Right cardiac atrium (tissue), 5 donors: ENCODE data around the gene EIF4EBP2. TPM values are rescaled to one million over a fixed set of nuclear protein-coding genes. Genes with fewer than 3 reads are reported as not detected.

Source experiments
- ATAC-seq, 2 donors: fragments of 200-7000 bp; cut with Tn5 transposase; one replicate each; pipeline versions ENCODE4 v1.8.0 to v1.9.1; 2020; ENCODE audit warnings: moderate library complexity in 2 of 2, mild to moderate bottlenecking in 1 of 2
- DNase-seq, 3 donors: peaks; one replicate each; pipeline ENCODE4 v3.0.0-alpha.2; 2020
- H3K27ac ChIP-seq: one replicate; pipeline ENCODE4 v1.5.1; 2013; ENCODE audit warnings: mild to moderate bottlenecking, low read length, control low read depth, moderate library complexity
- H3K27me3 ChIP-seq: one replicate; pipeline ENCODE4 v1.6.1; 2013; ENCODE audit not compliant: control insufficient read depth, insufficient read depth
- H3K4me1 ChIP-seq: one replicate; pipeline ENCODE4 v1.6.1; 2013; ENCODE audit warnings: low read length; ENCODE audit not compliant: control insufficient read depth, insufficient read depth
- H3K4me3 ChIP-seq: one replicate; pipeline ENCODE4 v1.5.1; 2013; ENCODE audit warnings: low read length, control low read depth
- H3K9me3 ChIP-seq: one replicate; pipeline ENCODE4 v1.6.1; 2013; ENCODE audit warnings: low read length; ENCODE audit not compliant: control insufficient read depth
- WGBS: extraction: QIAGEN DNeasy Blood & Tissue Kit; methylation state at CpG from one replicate; pipeline ENCODE4 v1.1.7; 2013; 5-methylcytosine and 5-hydroxymethylcytosine counted together
- intact Hi-C, 4 donors: fragments of 100-400 bp; cut with DNase I; formaldehyde crosslinking; loops; one replicate each; pipeline versions ENCODE4 v1.11.0 to v1.14.0; 2022 to 2023
- polyA plus RNA-seq: library from polyadenylated mRNA; stranded (reverse); fragments of 200-250 nt; gene quantifications from one replicate; pipeline ENCODE4 v1.2.3, GENCODE V29; 2013
- total RNA-seq, 4 donors: library from RNA; stranded (reverse); fragmentation: NEBNext Ultra II Directional; extraction: Animal tissue kit (Norgen Biotek cat#: 25700); gene quantifications; one replicate each; pipeline ENCODE4 v1.2.1, GENCODE V29; 2021
- donor health status: healthy with polysubstance abuse.
- donor health status: DM: no; HTN: yes; CAD: no.
- donor health status: DM: no; HTN: no; CAD: no.
- donor health status: DM: no; HTN: yes; CAD: no; lungs with severe emphysema.
- donor health status: DM: yes; HTN: yes; CAD: no.

EIF4EBP2 gene
- total and polyA plus RNA-seq, 5 donors = 29.6 to 91.1 (median 77.5) TPM

- Histone ChIP-seq H3K27me3 (no peaks in the 10 kb centered on the region), H3K27ac (no peak overlapping the region), H3K4me1 (no peaks in the 10 kb centered on the region), H3K4me3 (no peak overlapping the region), H3K9me3 (no peaks in the 10 kb centered on the region)
- intact Hi-C loops = no loop called here
- WGBS = 76% methylated on average over 6 of the region's 6 CpGs
- ATAC-seq (no peak), DNase-seq (no peak)
Observed at GRCh38 chr10:70378122-70378521, 25.8 kb upstream of the EIF4EBP2 start.

DNA sequence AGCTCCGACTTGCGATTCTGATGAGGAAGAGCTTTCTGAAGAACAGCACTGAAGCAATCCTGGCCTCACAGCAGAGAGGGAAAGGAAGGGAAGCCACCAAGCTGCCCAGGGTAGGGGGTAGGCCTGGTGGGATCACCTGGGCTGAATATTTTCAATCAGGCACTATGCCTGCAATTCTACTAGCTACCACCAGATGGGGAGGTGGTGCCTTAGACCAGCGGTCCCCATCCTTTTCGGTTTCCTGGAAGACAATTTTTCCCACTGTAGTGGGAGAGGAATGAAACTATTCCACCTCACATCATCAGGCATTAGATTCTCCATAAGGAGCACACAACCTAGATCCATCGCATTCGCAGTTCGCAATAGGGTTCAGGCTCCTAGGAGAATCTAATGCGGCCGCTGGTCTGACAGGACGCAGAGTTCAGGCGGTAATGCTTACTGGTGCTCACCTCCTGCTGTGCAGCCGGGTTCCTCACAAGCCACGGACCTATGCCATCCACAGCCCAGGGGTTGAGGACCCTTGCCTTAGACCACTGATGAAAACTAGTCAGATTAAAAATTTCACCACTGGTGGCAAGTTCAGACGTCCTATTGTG lies 24.3 kb upstream of the EIF4EBP2 start:
- no peak for DNase-seq
- intact Hi-C loops = no loop called here
- no peaks in the 10 kb centered on the region for H3K4me1 ChIP-seq

GRCh38 chr10:70380350-70381135 lies 23.4 kb upstream of the EIF4EBP2 start:
- Histone ChIP-seq H3K4me1 (no peaks in the 10 kb centered on the region), H3K27ac (peak overlapping the region; percentile 62), H3K4me3 (no peak overlapping the region), H3K9me3 (no peaks in the 10 kb centered on the region), H3K27me3 (no peaks in the 10 kb centered on the region)
- intact Hi-C loops = no loop called here
- WGBS = 86% methylated on average over 7 of the region's 7 CpGs
- ATAC-seq = no peak
- peak in 1 of 3 donors; percentile 45 for DNase-seq

More for the DNA sequence above, 24.3 kb upstream of the EIF4EBP2 start:
- WGBS = 89% methylated on average over 14 of the region's 14 CpGs
- Histone ChIP-seq H3K27me3 (no peaks in the 10 kb centered on the region), H3K9me3 (no peaks in the 10 kb centered on the region), H3K4me3 (no peak overlapping the region), H3K27ac (peak overlapping the region; percentile 13)
- ATAC-seq = no peak

GRCh38 chr10:70381471-70382421 lies 22.2 kb upstream of the EIF4EBP2 start:
- DNase-seq (peak; percentile 57 to 88 (median 82)), ATAC-seq (peak; percentile 57 to 59)
- Histone ChIP-seq H3K27me3 (no peaks in the 10 kb centered on the region), H3K27ac (peak overlapping the region; percentile 63), H3K9me3 (no peaks in the 10 kb centered on the region), H3K4me3 (peak overlapping the region; percentile 64), H3K4me1 (no peaks in the 10 kb centered on the region)
- intact Hi-C loops = no loop called here
- WGBS = 1% methylated on average over 61 of the region's 61 CpGs

DNA sequence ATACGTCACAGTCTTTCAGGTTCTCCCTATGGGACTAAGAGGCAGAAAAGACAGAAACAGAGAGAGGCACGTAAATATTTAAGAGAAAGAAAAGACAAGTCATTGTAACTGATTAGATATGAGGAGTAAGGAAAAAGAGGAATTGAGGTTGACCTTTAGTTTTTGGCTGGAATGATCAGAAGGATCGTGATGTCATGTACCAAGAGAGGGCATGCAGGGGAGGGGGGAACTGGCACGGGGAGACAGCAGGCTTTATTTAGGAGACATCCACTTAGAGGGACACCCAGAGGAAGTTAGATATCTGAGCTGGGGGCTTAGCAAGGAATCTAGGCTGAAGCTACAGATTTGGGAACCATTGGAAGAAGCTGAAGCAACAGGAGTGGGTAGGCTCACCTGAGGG lies 12.3 kb upstream of the EIF4EBP2 start:
- Histone ChIP-seq H3K27ac (peak overlapping the region; percentile 68), H3K9me3 (no peaks in the 10 kb centered on the region), H3K4me3 (no peak overlapping the region), H3K27me3 (no peaks in the 10 kb centered on the region), H3K4me1 (no peaks in the 10 kb centered on the region)
- ATAC-seq (peak; percentile 54 to 63), DNase-seq (peak in 1 of 3 donors; percentile 45)
- intact Hi-C loops = no loop called here
- WGBS = 14% methylated on average over 4 of the region's 4 CpGs

DNA sequence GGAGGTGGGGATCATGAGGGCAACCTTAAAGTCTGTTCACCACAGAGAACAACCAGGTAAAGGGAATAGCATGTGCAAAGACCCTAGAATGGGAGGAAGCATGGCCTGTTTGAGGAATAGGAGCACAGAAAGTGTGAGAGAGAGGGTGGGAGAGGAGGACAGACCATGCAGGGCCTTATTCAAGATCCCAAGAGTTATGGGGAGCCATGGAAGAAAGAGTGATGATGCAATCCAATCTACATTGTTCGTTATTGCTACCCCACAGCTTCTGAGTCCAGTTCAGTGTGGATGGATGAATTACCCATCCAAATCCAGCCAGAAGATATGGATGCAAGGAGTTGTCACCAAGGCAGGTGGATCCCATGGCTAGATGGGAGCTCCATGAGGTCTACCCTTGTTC lies 7.8 kb upstream of the EIF4EBP2 start:
- DNase-seq = no peak
- H3K9me3 ChIP-seq = no peaks in the 10 kb centered on the region
- intact Hi-C loops = no loop called here
- ATAC-seq = no peak
- no peaks in the 10 kb centered on the region for H3K4me1 ChIP-seq
- WGBS = 85% methylated on average over 1 of the region's 1 CpG
- no peaks in the 10 kb centered on the region for H3K27me3 ChIP-seq
- no peak overlapping the region for H3K4me3 ChIP-seq
- H3K27ac ChIP-seq = no peak overlapping the region

GRCh38 chr10:70399177-70399576 lies 4.8 kb upstream of the EIF4EBP2 start:
- no peak for ATAC-seq
- 98% methylated on average over 3 of the region's 3 CpGs for WGBS
- no peaks in the 10 kb centered on the region for H3K4me1 ChIP-seq
- no peak for DNase-seq
- intact Hi-C loops = no loop called here
- H3K27me3 ChIP-seq = no peaks in the 10 kb centered on the region
- no peak overlapping the region for H3K4me3 ChIP-seq
- no peaks in the 10 kb centered on the region for H3K9me3 ChIP-seq
- no peak overlapping the region for H3K27ac ChIP-seq

- no peak overlapping the region for H3K4me3 ChIP-seq
- no peak overlapping the region for H3K27ac ChIP-seq
- WGBS = 5% methylated on average over 12 of the region's 12 CpGs
- DNase-seq (no peak), ATAC-seq (no peak)
- peaks cover 2% of the 10 kb centered on the region for H3K4me1 ChIP-seq
- intact Hi-C loops = no loop called here
- H3K27me3 ChIP-seq = no peaks in the 10 kb centered on the region
- no peaks in the 10 kb centered on the region for H3K9me3 ChIP-seq
Observed at GRCh38 chr10:70403483-70404035, 386 bp upstream of the EIF4EBP2 start.

GRCh38 chr10:70404787-70405036 lies 767 bp downstream of the EIF4EBP2 start:
- DNase-seq (no peak), ATAC-seq (peak; percentile 5 to 10)
- Histone ChIP-seq H3K4me3 (peak overlapping the region; percentile 66), H3K27ac (peak overlapping the region; percentile 97), H3K9me3 (no peaks in the 10 kb centered on the region), H3K4me1 (peaks cover 6% of the 10 kb centered on the region), H3K27me3 (no peaks in the 10 kb centered on the region)
- WGBS = under 1% methylated on average over 11 of the region's 11 CpGs
- intact Hi-C loops = no loop called here

DNA sequence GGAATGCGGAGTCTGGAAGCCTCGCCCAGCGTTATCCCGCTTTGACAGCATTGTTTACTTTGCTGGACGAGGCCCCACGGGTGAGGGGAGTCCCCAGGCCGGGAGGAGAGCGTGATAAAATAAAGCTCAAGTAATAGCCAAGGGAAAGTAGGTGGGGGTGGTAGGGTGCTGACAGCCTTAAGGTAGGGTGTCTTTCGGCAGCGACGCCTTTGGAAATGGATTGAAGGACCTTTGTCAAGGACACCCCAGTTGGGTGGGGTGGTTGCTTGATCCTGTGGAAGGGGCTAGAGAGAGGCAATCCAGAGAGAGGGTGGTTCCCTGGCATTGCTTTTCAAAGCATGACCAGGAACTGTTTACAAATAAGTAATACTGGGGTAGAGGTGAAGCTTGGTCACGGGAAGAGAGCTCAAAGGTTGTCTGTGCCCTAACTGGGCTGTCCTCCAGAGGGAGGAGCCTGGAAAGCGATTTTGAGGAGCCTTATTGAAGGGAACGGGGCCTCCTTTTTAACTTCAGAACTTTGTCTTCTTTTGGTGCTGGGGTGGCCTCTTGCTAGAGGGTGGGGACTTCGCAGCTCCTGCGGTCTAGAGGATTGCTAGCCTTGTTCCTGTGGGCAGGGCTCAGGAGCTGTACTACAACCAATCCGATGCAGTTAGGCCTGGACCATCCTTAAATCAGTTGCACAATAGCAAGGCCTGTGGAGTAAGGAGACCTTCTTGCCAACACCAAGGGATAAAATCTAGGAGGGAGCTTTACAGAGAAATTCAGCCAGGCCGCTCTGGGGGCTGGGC lies 1.3 kb downstream of the EIF4EBP2 start:
- H3K9me3 ChIP-seq = no peaks in the 10 kb centered on the region
- H3K27ac ChIP-seq = peak overlapping the region; percentile 97
- DNase-seq = peak; percentile 85 to 93 (median 88)
- ATAC-seq = peak; percentile 92 to 94
- WGBS = 1% methylated on average over 18 of the region's 18 CpGs
- H3K4me1 ChIP-seq = peaks cover 6% of the 10 kb centered on the region
- peak overlapping the region; percentile 66 for H3K4me3 ChIP-seq
- intact Hi-C loops = no loop called here
- H3K27me3 ChIP-seq = no peaks in the 10 kb centered on the region
